CD4-positive, alpha-beta T cell treated with Interleukin-6 at 100 ng/mL for 8 hours (primary cell): ENCODE results near the gene IAH1.
A peak's percentile ranks its signal among the peaks of the same experiment; 100 is the strongest.

Source experiments
- DNase-seq: peaks from one replicate; pipeline ENCODE4 v3.0.0-alpha.2; 2020; ENCODE audit warnings: mixed read lengths, low spot score

IAH1 gene

GRCh38 chr2:9474361-9475057, at the start of gene IAH1:
TSS of gene IAH1 (plus strand) at chr2:9474551. CDS start at chr2:9474567, 16 bp downstream.
- DNase-seq, result peak; percentile 74

GRCh38 chr2:9428965-9429577, 45.3 kb upstream of the IAH1 start:
- DNase-seq, result no peak

GRCh38 chr2:9430316-9431293, 43.7 kb upstream of the IAH1 start:
- no peak for DNase-seq

- no peak for DNase-seq
Measured at GRCh38 chr2:9434489-9434888, 39.9 kb upstream of the IAH1 start.

- no peak for DNase-seq
Measured at GRCh38 chr2:9439536-9439935, 34.8 kb upstream of the IAH1 start.

GRCh38 chr2:9440058-9440727, 34.2 kb upstream of the IAH1 start:
- DNase-seq, result no peak

- DNase-seq, result no peak
Measured at GRCh38 chr2:9441556-9441955, 32.8 kb upstream of the IAH1 start.

- no peak for DNase-seq
Measured at GRCh38 chr2:9443526-9443925, 30.8 kb upstream of the IAH1 start.

GRCh38 chr2:9445089-9445488, 29.3 kb upstream of the IAH1 start:
- no peak for DNase-seq

- no peak for DNase-seq
Measured at GRCh38 chr2:9451231-9451630, 23.1 kb upstream of the IAH1 start.

- no peak for DNase-seq
Measured at GRCh38 chr2:9460441-9461017, 13.8 kb upstream of the IAH1 start.

GRCh38 chr2:9461079-9461478, 13.3 kb upstream of the IAH1 start:
- no peak for DNase-seq

GRCh38 chr2:9462313-9462712, 12.0 kb upstream of the IAH1 start:
- DNase-seq, result no peak

- no peak for DNase-seq
Measured at GRCh38 chr2:9462886-9463697, 11.3 kb upstream of the IAH1 start.

- DNase-seq, result no peak
Measured at GRCh38 chr2:9463698-9464034, 10.7 kb upstream of the IAH1 start.

- DNase-seq, result no peak
Measured at GRCh38 chr2:9465170-9465569, 9.2 kb upstream of the IAH1 start.

GRCh38 chr2:9466147-9466683, 8.1 kb upstream of the IAH1 start:
- DNase-seq, result no peak

GRCh38 chr2:9467687-9468086, 6.7 kb upstream of the IAH1 start:
- no peak for DNase-seq

- no peak for DNase-seq
Measured at GRCh38 chr2:9471206-9471605, 3.1 kb upstream of the IAH1 start.

GRCh38 chr2:9472511-9472910, 1.8 kb upstream of the IAH1 start:
- DNase-seq, result no peak
